SU-DHL-6 (cell line): ENCODE results near the gene ARID3B.

Experiments used
- CTCF ChIP-seq: fragments of 200-600 bp; sonication (generic); IDR thresholded peaks from one replicate; pipeline ENCODE4 v1.5.1; 2017; ENCODE audit warnings: antibody characterized with exemption, mild to moderate bottlenecking, low read length, moderate library complexity; ENCODE audit not compliant: insufficient read depth, poor library complexity, severe bottlenecking
- EZH2phosphoT487 ChIP-seq: fragments of 200-600 bp; sonication (generic), shearing (Covaris generic); conservative IDR thresholded peaks from 2 replicates; pipeline ENCODE4 v1.6.1; 2018; ENCODE audit warnings: mild to moderate bottlenecking, antibody characterized with exemption, low read length, moderate library complexity, mixed read lengths

DNA sequence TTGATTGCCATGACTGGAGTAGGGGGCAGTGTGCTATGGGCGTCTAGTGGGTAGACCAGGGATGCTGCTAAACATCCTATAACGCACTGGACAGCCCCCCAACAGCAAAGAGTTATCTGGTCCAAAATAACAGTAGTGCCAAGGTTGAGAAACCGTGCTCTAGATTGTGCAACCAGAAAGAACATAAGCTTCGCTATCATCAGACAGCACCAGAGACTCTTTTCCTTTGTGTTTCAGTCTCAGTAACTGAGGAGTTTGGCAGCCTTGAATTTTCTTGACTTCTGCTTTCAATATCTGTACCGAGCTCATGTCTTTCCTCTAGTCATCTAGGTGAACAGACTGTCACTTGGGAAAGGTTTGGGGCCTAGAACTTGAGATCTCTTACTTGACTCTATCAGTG is 8.8 kb downstream of the ARID3B start:
- no peak for TF ChIP-seq CTCF
- no peak for TF ChIP-seq EZH2phosphoT487
